Adipocyte (in vitro differentiated cells): ENCODE results near the gene FAM163A.
"Not testable (repeated sequence)": the region's sequence is repeated elsewhere in the genome, so short reads cannot be mapped to it uniquely, and the experiment has no call there.

Source experiments
- DNase-seq: peaks from one replicate; pipeline ENCODE4 v3.0.0-alpha.2; 2015; ENCODE audit warnings: low read depth
- H3K27me3 ChIP-seq: replicated peaks from 2 replicates; pipeline ENCODE4 v1.7.0; 2013; ENCODE audit warnings: mild to moderate bottlenecking, low read length, moderate library complexity; ENCODE audit not compliant: control insufficient read depth, insufficient read depth
- H3K36me3 ChIP-seq: 2 replicates; pipeline ENCODE4 v1.7.0; 2013; ENCODE audit warnings: low read length, mild to moderate bottlenecking, moderate library complexity; ENCODE audit not compliant: control insufficient read depth, insufficient read depth, severe bottlenecking
- H3K4me1 ChIP-seq: 2 replicates; pipeline ENCODE4 v1.7.0; 2013; ENCODE audit warnings: mild to moderate bottlenecking, low read length, moderate library complexity; ENCODE audit not compliant: control insufficient read depth, insufficient read depth
- H3K4me3 ChIP-seq: 2 replicates; pipeline ENCODE4 v1.7.0; 2013; ENCODE audit warnings: mild to moderate bottlenecking, low read length, moderate library complexity
- H3K9ac ChIP-seq: 2 replicates; pipeline ENCODE4 v1.7.0; 2013; ENCODE audit warnings: mild to moderate bottlenecking, low read length, moderate library complexity
- H3K9me3 ChIP-seq: 2 replicates; pipeline ENCODE4 v1.7.0; 2013; ENCODE audit warnings: mild to moderate bottlenecking, low read length, moderate library complexity; ENCODE audit not compliant: control insufficient read depth

The FAM163A gene

DNA sequence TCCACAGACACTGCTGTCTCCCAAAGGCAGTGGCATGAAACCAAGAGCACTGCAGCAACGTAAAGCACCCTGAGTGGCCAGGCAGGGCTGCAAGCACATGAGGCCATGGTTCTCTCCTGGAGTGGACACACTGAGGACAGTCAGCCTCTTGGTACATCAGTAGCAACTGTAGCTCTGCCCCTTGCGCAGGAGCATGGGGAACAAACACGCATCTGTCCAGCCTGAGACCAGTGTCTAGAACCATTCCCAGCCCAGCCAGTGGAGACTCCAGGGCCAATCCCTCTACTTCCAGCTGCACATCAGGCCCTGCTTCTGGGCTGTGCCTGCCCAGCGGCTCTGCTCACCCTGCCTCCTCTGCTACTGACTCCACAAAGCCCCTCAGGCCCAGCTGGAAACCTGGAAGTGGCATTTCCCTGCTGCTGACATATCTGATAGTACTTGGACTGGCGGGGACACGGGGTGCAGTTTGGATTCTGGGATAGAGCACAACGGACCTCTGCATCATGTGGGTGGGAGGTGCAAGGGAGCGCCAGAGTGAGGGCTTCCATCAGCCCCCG is 85.5 kb downstream of the FAM163A start:
- DNase-seq, result no peak
- peaks cover 25% of the 10 kb centered on the region for H3K27me3 ChIP-seq
- H3K4me3 ChIP-seq, result no peak overlapping the region
- no peak overlapping the region for H3K9ac ChIP-seq
- H3K4me1 ChIP-seq, result no peaks in the 10 kb centered on the region
- no peaks in the 10 kb centered on the region for H3K36me3 ChIP-seq
- H3K9me3 ChIP-seq, result no peaks in the 10 kb centered on the region

DNA sequence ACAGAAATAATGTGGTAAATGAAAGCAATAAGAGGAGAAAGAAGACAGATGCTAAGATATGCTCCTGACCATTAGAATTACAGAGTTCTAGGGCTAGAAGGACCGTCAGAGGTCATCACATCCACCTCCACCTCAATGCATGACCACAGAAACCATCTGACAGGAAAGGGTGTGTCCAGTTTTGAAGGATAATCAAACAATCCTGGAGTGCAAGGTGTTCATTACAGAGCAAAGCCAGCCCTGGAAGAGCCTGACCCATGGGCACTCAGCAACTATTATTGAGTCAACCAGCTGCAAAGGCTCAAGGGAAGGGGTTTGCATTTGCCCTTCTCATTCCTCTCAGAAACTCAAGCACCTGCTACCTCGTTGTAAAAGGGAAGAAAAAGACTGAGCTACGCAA is 88.1 kb downstream of the FAM163A start:
- Histone ChIP-seq H3K9ac (no peak overlapping the region), H3K4me3 (no peak overlapping the region), H3K4me1 (no peaks in the 10 kb centered on the region), H3K27me3 (peaks cover 25% of the 10 kb centered on the region), H3K9me3 (no peaks in the 10 kb centered on the region), H3K36me3 (peaks cover 5% of the 10 kb centered on the region)
- DNase-seq, result no peak

DNA sequence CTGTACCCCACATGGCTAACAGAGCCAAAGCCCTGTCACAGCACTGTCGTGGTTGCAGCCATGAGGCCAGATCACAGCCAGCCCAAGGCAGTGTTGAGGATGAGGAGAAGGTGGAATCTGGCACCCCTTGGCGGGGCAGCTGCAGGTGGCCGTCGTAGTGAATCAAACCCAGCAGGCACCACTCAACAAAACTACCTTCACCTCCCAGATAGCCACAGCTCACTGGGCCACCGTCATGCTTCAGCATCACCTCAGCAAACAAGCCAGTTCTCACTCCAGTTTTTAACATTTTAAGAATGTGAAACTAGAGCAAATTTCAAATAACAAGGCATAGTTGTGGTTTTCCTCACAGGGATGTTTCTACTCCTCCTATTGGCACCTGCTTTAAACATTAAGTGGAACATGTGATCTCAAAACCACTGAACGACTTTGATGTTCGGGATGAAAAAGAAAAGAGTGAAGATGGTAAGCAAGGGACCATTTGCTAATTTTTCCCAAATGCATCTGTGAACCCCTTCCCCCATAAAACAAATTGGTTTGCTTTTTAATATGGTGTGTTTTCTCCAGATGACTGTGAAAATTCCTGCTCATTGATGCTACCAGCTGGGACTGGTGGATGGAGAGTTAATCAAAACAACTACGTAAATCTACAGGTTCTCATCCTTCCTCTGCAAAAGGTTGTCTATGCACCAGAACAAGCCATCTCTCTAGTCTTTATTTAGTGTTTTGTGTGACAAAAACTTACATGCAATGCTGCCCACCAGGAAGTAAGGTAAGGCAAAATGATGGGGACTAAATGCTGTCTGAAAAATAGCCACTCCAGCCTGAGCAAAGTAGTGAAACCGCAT is 89.0 kb downstream of the FAM163A start:
- H3K36me3 ChIP-seq, result peaks cover 5% of the 10 kb centered on the region
- no peak overlapping the region for H3K9ac ChIP-seq
- H3K27me3 ChIP-seq, result peaks cover 25% of the 10 kb centered on the region
- H3K9me3 ChIP-seq, result no peaks in the 10 kb centered on the region
- DNase-seq, result no peak
- H3K4me3 ChIP-seq, result no peak overlapping the region
- no peaks in the 10 kb centered on the region for H3K4me1 ChIP-seq

DNA sequence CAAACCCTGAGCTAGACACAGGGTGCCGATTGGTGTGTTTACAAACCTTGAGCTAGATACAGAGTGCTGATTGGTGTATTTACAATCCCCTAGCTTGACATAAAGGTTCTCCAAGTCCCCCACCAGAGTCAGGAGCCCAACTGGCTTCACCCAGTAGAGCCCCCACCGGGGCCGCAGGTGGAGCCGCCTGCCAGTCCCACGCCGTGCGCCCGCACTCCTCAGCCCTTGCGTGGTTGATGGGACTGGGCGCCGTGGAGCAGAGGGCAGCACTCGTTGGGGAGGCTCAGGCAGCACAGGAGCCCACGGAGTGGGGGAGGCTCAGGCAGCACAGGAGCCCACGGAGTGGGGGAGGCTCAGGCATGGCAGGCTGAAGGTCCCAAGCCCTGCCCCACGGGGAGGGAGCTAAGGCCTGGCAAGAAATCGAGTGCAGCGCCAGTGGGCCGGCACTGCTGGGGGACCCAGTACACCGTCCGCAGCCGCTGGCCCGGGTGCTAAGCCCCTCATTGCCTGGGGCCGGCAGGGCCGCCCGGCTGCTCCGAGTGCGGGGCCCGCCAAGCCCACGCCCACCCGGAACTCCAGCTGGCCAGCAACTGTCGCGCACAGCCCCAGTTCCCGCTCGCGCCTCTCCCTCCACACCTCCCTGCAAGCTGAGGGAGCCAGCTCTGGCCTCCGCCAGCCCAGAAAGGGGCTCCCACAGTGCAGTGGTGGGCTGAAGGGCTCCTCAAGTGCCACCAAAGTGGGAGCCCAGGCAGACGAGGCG is 93.8 kb downstream of the FAM163A start:
- H3K9me3 ChIP-seq, DNase-seq: not testable (repeated sequence)

DNA sequence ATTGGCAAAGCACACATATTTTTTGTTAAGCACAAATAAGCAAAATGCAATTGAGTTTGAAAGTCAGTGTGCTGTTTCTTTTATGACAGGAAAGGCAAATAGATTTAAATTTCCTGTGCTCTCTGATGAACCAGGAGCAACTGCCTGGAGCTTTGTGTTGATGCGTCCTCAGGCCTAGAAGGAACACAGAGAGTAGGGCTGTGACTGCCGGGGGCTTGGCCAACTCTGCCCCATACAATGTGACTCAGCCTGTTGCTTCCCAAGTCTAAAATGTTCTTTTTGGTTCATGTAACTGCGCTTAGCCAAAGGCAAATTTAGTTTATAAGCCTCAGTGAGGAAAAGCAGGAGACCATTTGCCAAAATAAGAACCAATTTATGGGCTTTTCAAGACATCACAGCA is 97.0 kb downstream of the FAM163A start:
- Histone ChIP-seq H3K27me3 (no peaks in the 10 kb centered on the region), H3K9ac (no peak overlapping the region), H3K4me1 (no peaks in the 10 kb centered on the region), H3K4me3 (no peak overlapping the region), H3K36me3 (peaks cover 41% of the 10 kb centered on the region), H3K9me3 (no peaks in the 10 kb centered on the region)
- DNase-seq, result no peak

More for the DNA sequence above, 93.8 kb downstream of the FAM163A start:
- not testable (repeated sequence) for H3K27me3 ChIP-seq, H3K4me1 ChIP-seq, H3K9ac ChIP-seq, H3K4me3 ChIP-seq
- H3K36me3 ChIP-seq, result peaks cover 23% of the 10 kb centered on the region

DNA sequence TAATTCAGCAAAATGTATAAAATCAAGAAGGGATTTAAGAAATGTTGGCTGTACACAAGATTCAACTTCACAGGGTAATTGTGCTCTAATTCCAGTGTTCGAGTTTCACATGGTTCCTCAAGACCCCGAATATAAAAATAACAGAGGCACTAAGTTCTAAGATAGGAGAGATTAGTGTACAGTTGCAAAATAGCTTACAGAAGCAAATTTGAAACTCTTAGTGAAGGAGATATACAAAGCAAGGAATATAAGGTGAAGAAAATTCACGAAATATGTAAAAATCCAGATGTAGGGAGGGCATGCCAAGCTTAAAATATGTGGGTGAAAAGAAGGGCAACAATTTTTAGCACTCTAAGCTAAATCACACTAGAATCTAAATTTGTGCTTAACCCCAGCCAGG is 105.1 kb downstream of the FAM163A start:
- peaks cover 91% of the 10 kb centered on the region for H3K36me3 ChIP-seq
- no peaks in the 10 kb centered on the region for H3K27me3 ChIP-seq
- no peaks in the 10 kb centered on the region for H3K4me1 ChIP-seq
- no peak overlapping the region for H3K4me3 ChIP-seq
- no peaks in the 10 kb centered on the region for H3K9me3 ChIP-seq
- H3K9ac ChIP-seq, result no peak overlapping the region
- DNase-seq, result no peak

DNA sequence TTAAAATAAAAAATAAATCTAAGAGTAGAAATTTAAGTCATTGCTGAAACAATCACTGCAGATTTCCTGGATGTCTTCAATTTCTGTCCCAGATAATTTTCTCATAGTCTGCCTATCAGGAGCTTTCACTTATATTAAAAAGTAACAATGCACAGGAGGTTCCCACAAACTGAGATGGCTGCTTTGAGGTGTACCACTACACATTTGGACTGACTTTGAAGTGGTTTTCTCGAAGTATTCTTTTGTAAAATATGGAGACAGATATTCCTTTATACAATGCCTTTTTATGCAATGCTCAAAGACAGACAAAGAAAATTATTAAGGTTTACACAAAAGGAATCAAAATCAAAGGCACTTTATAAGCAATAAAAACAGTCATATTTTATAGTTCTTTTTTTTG is 110.0 kb downstream of the FAM163A start:
- Histone ChIP-seq H3K4me3 (no peak overlapping the region), H3K27me3 (no peaks in the 10 kb centered on the region), H3K4me1 (no peaks in the 10 kb centered on the region), H3K9me3 (no peaks in the 10 kb centered on the region), H3K9ac (no peak overlapping the region), H3K36me3 (peaks cover 83% of the 10 kb centered on the region)
- DNase-seq, result no peak

DNA sequence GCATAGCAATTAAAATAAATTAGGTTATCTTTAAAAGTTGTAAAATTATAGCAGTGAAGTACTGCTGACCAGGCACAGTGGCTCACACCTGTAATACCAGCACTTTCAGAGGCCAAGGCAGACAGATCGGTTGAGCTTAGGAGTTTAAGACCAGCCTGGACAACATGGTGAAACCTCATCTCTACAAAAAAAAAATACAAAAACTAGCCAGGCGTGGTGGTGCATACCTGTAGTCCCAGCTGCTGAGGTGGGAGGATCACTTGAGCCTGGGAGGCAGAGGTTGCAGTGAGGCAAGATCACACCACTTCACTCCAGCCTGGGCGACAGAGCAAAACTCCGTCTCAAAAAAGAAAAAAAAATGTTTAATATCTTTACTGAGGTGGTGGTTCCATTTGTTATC is 112.7 kb downstream of the FAM163A start:
- not testable (repeated sequence) for DNase-seq, H3K9me3 ChIP-seq, H3K27me3 ChIP-seq, H3K9ac ChIP-seq, H3K4me1 ChIP-seq, H3K4me3 ChIP-seq
- peaks cover 70% of the 10 kb centered on the region for H3K36me3 ChIP-seq

DNA sequence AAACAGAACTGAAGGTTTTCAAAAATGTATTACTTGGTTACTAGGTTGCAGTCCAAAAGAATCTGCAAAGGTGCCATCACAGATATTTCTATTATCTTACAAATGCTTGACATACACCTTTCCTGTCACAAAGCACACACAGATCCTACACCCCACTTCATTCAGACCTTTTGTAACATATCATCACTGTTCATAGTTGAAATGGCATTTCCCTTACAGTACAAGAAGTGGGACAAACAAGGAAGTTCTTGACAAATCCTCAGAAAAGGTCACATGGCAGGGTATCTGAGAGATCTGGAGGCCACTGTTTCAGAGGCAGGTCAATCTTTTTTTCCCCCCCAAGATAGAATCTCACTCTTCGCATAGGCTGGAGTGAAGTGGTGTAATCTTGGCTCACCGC is 113.2 kb downstream of the FAM163A start:
- no peak for DNase-seq
- Histone ChIP-seq H3K4me3 (no peak overlapping the region), H3K36me3 (peaks cover 69% of the 10 kb centered on the region), H3K4me1 (no peaks in the 10 kb centered on the region), H3K9me3 (no peaks in the 10 kb centered on the region), H3K9ac (no peak overlapping the region), H3K27me3 (no peaks in the 10 kb centered on the region)

DNA sequence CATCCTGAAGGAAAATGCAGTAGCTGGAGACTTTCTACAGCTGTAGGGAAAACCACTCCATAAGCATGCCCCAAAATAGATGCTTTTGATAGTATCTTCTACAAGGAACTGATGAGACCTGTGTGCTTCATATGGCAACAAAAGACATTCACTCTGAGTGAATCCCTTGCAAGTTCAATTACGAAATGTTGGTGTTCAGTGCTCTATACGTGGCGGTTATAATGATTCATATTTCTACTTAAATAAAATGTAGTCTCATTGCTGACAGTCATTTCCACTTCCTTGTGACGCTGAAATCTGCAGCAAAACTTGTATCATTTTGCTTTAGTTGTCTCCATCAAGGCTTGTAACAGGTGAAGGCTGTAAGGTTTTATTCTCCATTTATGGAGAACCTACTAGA is 113.9 kb downstream of the FAM163A start:
- Histone ChIP-seq H3K27me3 (no peaks in the 10 kb centered on the region), H3K9ac (no peak overlapping the region), H3K4me1 (no peaks in the 10 kb centered on the region), H3K36me3 (peaks cover 68% of the 10 kb centered on the region), H3K9me3 (no peaks in the 10 kb centered on the region), H3K4me3 (no peak overlapping the region)
- DNase-seq, result no peak

DNA sequence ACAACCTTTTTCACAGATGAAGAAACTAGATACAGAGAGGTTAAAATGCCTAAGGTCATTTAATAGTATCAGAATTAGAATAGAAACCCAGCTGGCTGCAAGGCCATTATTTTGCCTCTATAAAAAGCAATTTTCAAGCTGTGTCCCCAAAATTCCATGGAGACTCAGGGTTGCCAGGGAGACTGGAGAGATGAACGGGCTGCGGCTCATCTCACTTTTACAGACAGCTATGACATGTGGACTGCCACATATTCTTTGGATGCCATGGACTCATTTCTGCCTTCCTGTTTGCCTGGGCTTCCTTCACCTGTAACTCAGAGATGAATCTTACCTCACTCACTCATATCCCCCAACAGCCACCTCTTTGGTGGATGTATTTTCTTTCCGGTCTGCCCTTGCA is 117.6 kb downstream of the FAM163A start:
- H3K9me3 ChIP-seq, result no peaks in the 10 kb centered on the region
- H3K9ac ChIP-seq, result no peak overlapping the region
- H3K36me3 ChIP-seq, result peaks cover 70% of the 10 kb centered on the region
- no peaks in the 10 kb centered on the region for H3K27me3 ChIP-seq
- no peaks in the 10 kb centered on the region for H3K4me1 ChIP-seq
- DNase-seq, result no peak
- no peak overlapping the region for H3K4me3 ChIP-seq
